GM21515 (cell line): ENCODE data around the gene GPR84.
"Not testable (repeated sequence)": the region's sequence is repeated elsewhere in the genome, so short reads cannot be mapped to it uniquely, and the experiment has no call there.

ENCODE experiments used
- ATAC-seq: cut with Tn5 transposase; IDR thresholded peaks from one replicate; pipeline ENCODE4 v1.9.1; 2021; ENCODE audit not compliant: unreplicated experiment

The GPR84 gene

GRCh38 chr12:54356951-54357356 is 7.3 kb downstream of the GPR84 start:
- ATAC-seq: no peak

GRCh38 chr12:54356228-54356627 is 8.1 kb downstream of the GPR84 start:
- ATAC-seq: no peak

- no peak for ATAC-seq
These were observed 9.0 kb downstream of the GPR84 start for GRCh38 chr12:54355104-54355815.

- ATAC-seq: not testable (repeated sequence)
These were observed 10.0 kb downstream of the GPR84 start for GRCh38 chr12:54354271-54354670.

GRCh38 chr12:54352891-54353874 is 11.1 kb downstream of the GPR84 start:
- ATAC-seq: no peak

DNA sequence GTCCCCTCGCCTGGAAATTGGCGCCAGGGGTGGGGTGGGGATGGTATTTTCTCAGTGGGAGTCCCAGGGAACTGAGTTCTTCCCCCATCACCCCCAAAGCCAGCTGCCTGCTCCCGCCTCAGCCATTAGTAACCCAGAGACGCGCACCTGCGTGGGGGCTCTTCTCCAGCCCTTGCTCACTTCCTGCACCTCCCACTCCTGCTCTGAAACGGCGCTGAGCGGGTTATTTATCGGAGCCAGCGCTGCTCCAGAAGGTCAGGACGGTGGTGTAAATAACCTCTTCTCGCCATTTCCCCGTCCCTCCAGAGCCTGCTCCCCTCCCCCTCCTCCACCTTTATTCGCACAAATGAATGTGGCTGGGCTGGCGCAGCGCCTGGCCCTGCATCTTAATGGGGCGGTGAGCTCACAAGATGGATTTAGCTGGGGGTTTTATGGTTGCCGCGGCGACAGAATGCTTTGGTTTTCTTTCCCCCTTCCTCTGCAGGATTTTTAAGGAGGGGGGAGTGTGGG is 12.2 kb downstream of the GPR84 start:
- no peak for ATAC-seq

DNA sequence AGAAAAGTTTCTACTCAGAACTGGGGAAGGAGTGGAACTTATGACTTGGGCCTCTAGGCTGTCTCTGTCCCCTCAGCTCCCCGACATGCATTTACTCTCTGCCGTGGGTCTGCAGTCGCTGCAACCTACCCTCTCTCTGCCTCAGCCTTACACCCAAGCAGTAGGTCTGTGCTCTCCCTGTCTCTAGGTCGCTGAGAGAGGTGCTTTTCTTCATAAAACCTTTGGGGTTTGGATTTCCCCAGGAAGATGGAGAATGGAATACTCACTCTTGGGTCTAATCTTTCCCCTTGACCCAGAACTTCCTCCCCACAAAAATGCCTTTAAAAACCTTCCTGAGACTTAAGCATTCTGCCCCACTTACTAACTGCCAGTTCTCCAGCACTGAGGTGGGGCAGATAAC is 12.9 kb downstream of the GPR84 start:
- no peak for ATAC-seq

DNA sequence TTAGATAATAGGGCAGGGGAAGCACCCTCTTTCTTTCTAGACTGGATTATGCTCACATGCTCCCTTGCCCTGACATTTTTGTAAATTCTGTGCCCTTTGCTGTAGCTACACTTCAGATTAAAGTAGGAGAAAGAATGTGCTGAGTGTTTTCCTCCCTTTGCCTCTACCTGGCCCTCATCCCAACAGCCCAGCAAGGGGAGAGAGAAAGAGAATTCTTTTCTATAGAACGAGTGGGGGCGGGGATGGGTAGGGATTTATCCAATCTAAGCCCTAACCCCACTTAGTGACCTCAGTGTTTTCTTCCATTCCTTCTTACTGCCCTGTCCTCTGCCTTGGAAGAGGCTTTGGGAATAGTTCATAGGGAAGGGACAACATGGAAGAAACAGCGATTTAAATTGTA is 13.5 kb downstream of the GPR84 start:
- no peak for ATAC-seq

DNA sequence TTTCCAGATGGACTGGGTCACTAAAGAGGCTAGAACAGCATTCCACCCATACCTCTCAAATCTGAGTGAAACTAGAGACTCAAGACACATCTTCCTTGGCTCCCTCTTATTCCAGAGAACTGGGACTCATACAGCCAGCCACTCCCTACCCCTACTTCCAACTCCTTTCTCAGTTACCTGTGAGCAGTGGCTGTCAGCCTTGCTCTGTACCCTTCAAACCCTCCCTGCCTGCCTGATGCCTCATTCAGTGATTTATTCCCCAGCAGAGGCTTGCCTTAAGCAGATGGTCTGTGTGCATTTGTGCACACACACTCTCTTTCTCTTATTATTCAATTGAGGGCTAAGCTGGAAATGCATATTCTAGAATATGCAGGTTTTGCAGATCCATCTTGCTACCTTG is 14.6 kb downstream of the GPR84 start:
- ATAC-seq: no peak

DNA sequence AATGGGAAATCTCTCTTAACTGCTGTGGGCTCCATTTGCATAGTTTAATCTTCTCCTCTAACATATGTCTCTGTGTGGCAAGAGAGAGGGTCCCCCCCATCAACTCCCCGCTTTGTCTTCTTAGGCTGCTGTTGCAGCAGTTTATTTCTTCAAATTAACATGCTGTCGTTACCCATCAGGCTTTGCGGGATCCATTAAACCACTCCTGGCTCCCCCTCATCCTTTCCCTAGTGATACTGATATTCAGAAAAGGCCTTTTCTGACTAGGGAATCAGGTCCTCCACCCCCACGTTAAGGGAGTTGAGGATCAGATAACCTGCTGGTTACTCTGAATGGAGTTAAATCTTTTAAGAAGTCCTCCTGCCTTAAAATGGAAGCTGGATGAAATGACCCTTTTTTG is 15.2 kb downstream of the GPR84 start:
- no peak for ATAC-seq

DNA sequence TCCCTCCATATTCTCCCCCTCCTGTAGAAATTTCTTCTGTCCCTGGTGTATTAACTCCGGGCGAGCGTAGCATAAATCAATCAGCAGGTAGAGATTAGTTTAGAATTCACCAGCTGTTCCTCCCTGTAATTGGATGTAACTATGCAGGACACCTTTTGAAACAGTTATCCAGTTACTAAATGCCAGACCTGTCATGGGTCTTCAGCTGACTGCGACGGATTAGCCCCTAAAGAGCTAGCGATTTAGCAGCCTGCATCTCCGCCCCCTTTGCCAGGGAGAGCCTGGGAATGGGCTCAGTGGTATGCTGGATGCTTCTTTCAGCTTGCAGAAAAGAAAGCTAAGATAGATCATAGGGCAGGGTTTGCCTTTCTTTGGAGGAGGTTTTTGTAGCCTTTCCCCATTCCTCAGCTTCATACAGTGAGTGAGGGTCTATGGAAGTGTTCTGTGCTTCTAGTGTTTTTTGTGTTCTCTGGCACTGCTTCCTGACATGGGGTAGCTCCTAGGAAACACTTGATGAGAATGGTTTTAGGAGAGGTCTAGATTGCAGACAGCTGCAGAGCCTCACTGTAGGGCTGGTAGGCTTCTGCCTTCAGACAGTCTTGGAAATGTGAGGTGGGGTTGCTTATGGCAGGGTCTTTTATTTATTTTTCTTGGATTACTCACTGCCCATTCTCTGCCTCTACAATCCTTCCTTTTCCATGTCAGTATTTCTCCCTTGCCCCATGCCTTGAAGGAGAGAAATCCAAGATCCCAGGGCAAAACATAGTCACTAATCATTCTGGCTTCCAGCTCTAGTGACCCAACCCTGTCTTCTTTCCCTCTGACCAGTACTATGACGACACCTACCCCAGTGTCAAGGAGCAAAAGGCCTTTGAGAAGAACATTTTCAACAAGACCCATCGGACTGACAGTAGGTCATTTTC is 22.6 kb downstream of the GPR84 start:
- ATAC-seq: no peak

DNA sequence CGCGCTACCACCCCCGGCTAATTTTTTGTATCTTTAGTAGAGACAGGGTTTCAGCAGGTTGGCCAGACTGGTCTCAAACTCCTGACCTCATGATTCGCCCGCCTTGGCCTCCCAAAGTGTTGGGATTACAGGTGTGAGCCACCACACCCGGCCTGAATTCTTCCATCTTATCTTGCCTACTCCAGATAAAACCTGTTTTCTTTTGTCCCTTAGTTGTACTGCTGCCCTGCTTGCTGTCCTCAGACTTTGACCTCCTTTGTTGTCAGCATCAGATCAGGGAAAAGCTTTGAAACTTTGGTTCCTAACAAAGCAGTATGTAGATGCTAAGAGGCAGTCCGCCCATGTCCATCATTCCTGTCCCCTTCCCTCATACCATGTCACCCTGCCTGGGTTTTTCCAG is 23.4 kb downstream of the GPR84 start:
- no peak for ATAC-seq

GRCh38 chr12:54338698-54339296 is 25.5 kb downstream of the GPR84 start:
- no peak for ATAC-seq

DNA sequence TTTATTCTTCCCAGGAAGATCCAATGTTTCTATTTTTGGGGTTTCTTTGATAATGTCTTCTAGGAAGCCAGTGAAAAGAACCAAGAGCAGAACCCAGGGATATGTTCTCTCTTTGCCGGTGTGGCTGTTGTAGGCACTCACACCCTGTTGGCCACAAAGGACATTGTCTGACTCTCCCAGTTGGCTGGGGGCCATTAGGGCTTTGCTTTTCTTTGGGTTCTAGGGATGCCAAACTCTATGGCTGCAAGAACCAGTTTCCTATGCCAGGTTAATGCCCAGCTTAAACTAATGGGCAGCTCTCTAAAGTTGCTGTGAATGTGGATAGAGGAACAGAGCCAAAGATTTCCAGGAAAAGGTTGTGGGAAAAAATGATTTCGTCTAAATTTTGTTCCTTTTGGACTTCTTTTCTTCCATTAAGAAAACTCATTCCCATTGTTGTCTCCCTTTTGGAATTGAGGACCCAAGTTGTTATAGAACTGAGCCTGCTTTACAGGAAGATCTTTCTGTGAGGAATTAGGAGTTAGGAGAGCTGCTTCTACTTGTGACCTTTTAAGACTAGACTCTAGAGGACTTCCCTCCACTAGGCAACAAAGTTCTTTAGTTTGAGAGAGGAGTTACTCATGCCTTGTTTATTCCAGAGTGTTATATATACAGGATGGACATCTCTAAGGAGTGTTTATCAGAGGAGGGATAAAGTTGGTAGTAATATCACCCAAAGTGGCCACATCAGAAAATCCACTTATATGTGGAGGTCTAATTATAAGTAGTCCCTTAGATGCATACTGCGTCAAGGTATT is 26.2 kb downstream of the GPR84 start:
- no peak for ATAC-seq

- ATAC-seq: no peak
These were observed 26.9 kb downstream of the GPR84 start for GRCh38 chr12:54337280-54337842.

DNA sequence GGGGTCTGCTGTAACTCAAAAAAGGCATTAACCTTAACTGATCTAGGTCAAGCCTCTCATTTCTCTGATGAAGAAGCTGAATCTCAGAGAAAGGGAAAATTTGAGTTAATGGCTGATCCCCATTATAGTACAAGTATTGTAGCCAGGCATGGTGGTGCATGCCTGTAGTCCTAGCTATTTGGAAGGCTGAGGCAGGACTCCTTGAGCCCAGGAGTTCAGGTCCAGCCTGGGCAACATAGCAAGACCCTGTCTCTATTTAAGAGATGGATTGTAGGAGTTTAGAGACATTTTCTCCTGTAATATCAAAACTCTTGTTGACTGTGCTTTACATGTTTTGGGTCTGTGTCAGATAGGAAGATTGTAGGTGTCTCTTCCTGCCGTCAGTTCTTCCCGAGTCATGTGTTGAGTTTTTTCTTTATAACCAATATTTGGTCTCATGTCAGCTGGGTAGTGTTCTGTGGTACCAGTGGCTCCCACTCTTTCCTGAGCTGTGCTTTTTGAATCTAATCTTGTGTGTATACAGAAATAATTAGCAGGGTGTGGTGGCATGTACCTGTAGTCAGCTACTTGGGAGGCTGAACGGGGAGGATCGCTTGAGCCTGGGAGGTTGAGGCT is 30.8 kb downstream of the GPR84 start:
- no peak for ATAC-seq

DNA sequence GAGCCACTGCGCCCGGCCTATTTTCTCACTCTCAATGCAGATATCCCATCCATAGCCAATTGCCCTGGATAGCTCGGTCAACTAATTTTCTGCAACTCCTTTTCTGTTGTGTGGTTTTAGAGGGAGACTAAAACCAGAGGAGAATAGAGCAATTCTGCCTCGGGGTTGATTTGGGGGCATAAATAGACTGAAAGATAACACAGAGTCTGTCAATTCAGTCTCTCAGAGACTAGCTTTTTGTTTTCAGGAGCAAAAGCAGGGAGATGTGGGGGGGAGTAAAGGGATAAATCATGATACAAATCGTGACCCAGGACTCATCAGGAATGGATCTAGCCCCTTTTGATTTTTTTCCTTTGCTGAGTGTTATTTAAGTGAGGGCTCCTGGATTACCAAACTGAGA is 32.8 kb downstream of the GPR84 start:
- no peak for ATAC-seq

DNA sequence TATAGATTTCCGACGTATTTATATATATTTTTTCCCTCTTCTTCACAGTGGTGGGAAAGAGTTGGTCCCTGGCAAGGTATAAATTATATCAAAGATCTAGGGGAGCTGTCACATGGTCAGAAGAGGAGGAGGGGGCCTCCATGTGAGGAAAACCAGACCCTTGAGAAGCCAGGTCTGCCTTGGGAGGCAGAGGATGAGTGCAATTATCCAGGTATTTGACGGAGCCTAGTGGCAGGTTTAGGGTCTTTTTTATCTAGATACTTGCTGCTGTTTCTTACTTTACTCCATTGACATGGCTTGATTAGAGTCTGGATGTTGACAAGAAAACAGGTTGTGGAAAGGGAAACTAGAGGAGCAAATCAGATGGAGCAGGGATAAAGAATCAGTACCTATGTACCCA is 33.8 kb downstream of the GPR84 start:
- ATAC-seq: no peak

- no peak for ATAC-seq
These were observed 34.5 kb downstream of the GPR84 start for GRCh38 chr12:54329759-54330158.
